Keratinocyte (primary cell): ENCODE results near the gene ITGB2. TPM values are rescaled to one million over a fixed set of nuclear protein-coding genes. Genes with fewer than 3 reads are reported as not detected.
A peak's percentile ranks its signal among the peaks of the same experiment; 100 is the strongest.

ENCODE experiments used
- DNase-seq: peaks from one replicate; pipeline ENCODE4 v3.0.0-alpha.2; 2011; ENCODE audit warnings: low read depth, missing footprints, low spot score
- FAIRE-seq: peaks from 2 replicates; lab custom pipeline; 2011; peaks lifted over from hg19 to GRCh38; lab: Jason Lieb, UNC
- H2AFZ ChIP-seq: 2 replicates; pipeline ENCODE4 v1.6.0; 2012; ENCODE audit warnings: low read length, control low read depth, inconsistent platforms; ENCODE audit not compliant: control insufficient read depth
- H3K27ac ChIP-seq: 2 replicates; pipeline ENCODE4 v1.5.1; 2011; ENCODE audit warnings: low read length; ENCODE audit not compliant: control insufficient read depth, insufficient read depth
- H3K27me3 ChIP-seq: 3 replicates; pipeline ENCODE4 v1.6.0; 2011; ENCODE audit warnings: low read length; ENCODE audit not compliant: control insufficient read depth, insufficient read depth; ENCODE audit errors: extremely low read depth
- H3K36me3 ChIP-seq, 2 experiments: 2 replicates in 1 of 2; 3 replicates in 1 of 2; pipeline ENCODE4 v1.5.1; 2011; ENCODE audit warnings: low read length in 2 of 2, mild to moderate bottlenecking in 1 of 2; ENCODE audit not compliant: control insufficient read depth in 2 of 2, insufficient read depth in 2 of 2; ENCODE audit errors: extremely low read depth in 1 of 2
- H3K4me1 ChIP-seq: 3 replicates; pipeline ENCODE4 v1.5.1; 2011; ENCODE audit warnings: low read length; ENCODE audit not compliant: control insufficient read depth, insufficient read depth; ENCODE audit errors: extremely low read depth
- H3K4me2 ChIP-seq: 3 replicates; pipeline ENCODE4 v1.6.0; 2011; ENCODE audit warnings: low read depth, low read length; ENCODE audit not compliant: control insufficient read depth, insufficient read depth; ENCODE audit errors: extremely low read depth
- H3K4me3 ChIP-seq, 3 experiments: fragments of 200-600 bp in 1 of 3; sonication (generic) in 1 of 3; 2 replicates in 2 of 3; 3 replicates in 1 of 3; pipeline ENCODE4 v1.5.1; 2011 to 2016; ENCODE audit warnings: low read length in 3 of 3, mild to moderate bottlenecking in 3 of 3, control low read depth in 2 of 3, inconsistent platforms in 1 of 3, low read depth in 1 of 3, mixed read lengths in 1 of 3, mixed run types in 1 of 3, moderate library complexity in 1 of 3; ENCODE audit not compliant: control insufficient read depth in 2 of 3, insufficient read depth in 2 of 3; ENCODE audit errors: extremely low read depth in 1 of 3
- H3K79me2 ChIP-seq: 2 replicates; pipeline ENCODE4 v1.6.0; 2012; ENCODE audit warnings: low read length; ENCODE audit not compliant: control insufficient read depth, insufficient read depth
- H3K9ac ChIP-seq: 3 replicates; pipeline ENCODE4 v1.6.0; 2011; ENCODE audit warnings: low read length; ENCODE audit not compliant: control insufficient read depth, insufficient read depth; ENCODE audit errors: extremely low read depth
- H3K9me1 ChIP-seq: 3 replicates; pipeline ENCODE4 v1.6.0; 2011; ENCODE audit warnings: low read length; ENCODE audit not compliant: control insufficient read depth, insufficient read depth; ENCODE audit errors: extremely low read depth
- H3K9me3 ChIP-seq: 2 replicates; pipeline ENCODE4 v1.5.1; 2012; ENCODE audit warnings: low read depth, low read length; ENCODE audit not compliant: control insufficient read depth
- H4K20me1 ChIP-seq: 3 replicates; pipeline ENCODE4 v1.6.0; 2011; ENCODE audit warnings: low read length; ENCODE audit not compliant: control insufficient read depth, insufficient read depth; ENCODE audit errors: extremely low read depth
- CTCF ChIP-seq, 3 experiments: IDR thresholded peaks in 1 of 3; conservative IDR thresholded peaks in 1 of 3; optimal IDR thresholded peaks in 1 of 3; 2 replicates in 2 of 3; 3 replicates in 1 of 3; pipeline versions ENCODE3 to v1.5.1; 2011; ENCODE audit warnings: low read length in 3 of 3, mild to moderate bottlenecking in 3 of 3, moderate library complexity in 2 of 3, control low read depth in 1 of 3, inconsistent platforms in 1 of 3; ENCODE audit not compliant: insufficient read depth in 2 of 3; ENCODE audit errors: extremely low read depth in 1 of 3
- EZH2 ChIP-seq: IDR thresholded peaks from one replicate; pipeline ENCODE4 v1.6.1; 2012; ENCODE audit warnings: inconsistent platforms, mild to moderate bottlenecking, low read length, moderate library complexity
- dilution Hi-C: fragments of 300-500 bp; cut with MboI; formaldehyde crosslinking; loops from one replicate; pipeline ENCODE4 v1.7.0; 2020; ENCODE audit warnings: low sequenced_read_pairs; ENCODE audit not compliant: extremely low pct_ligation_motif_present
- polyA plus RNA-seq, 5 experiments: library from polyadenylated mRNA; depleted of rRNA in 3 of 5; stranded (reverse) in 3 of 5; stranded (forward) in 1 of 5; unstranded in 1 of 5; fragments of >200 nt; gene quantifications; 1 replicate in 1 of 5; 2 replicates in 3 of 5; 3 replicates in 1 of 5; pipeline versions ENCODE4 v1.2.1 to v1.2.3, GENCODE V29; 2011 to 2012; ENCODE audit warnings: missing spikeins in 2 of 5, low read depth in 1 of 5, low replicate concordance in 1 of 5

The ITGB2 gene
- polyA plus RNA-seq, 1 donor (not counting 4 experiments of a cell fraction or from before 2014, with no cell fraction given) = 0.55 TPM

DNA sequence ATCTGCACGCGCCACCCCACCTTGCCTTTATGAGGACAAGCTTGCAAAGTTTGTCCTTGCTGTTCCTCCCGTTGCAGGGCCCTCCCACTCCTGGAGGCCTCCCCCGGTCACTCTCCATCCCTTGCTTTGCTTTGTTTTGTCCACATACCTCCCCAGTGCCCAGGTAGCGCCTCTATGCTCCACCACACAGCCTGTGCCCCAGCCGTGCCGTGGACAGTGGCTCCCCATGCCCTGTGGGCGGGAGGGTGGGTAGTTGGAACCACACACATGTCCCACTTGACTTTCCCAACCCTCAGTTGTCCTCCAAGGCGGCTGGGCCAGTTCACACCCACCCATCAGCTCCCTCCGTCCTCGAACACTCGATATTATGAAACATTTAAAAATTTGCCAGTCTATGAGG is 43.7 kb upstream of the ITGB2 start:
- DNase-seq = no peak
- Histone ChIP-seq H3K27ac (no peak overlapping the region), H2AFZ (no peak overlapping the region), H3K79me2 (peaks cover 20% of the 10 kb centered on the region), H3K4me3 (no peak overlapping the region), H3K4me2 (no peak overlapping the region), H4K20me1 (no peaks in the 10 kb centered on the region), H3K27me3 (no peaks in the 10 kb centered on the region), H3K9me3 (no peaks in the 10 kb centered on the region), H3K4me1 (peaks cover 17% of the 10 kb centered on the region), H3K36me3 (peaks cover 13 to 31% of the 10 kb centered on the region in 2 experiments), H3K9ac (no peak overlapping the region), H3K9me1 (no peaks in the 10 kb centered on the region)
- no peak for FAIRE-seq
- dilution Hi-C loops = no loop called here
- no peak for TF ChIP-seq CTCF (optimal IDR thresholded peaks at IDR 0.05 in 1 of 3, IDR thresholded peaks at IDR 0.05 in 1 of 3, conservative IDR thresholded peaks at IDR 0.05 in 1 of 3; ENCODE audit: extremely low read depth in 1 of 3, insufficient read depth in 2 of 3, low read length in 3 of 3)
- TF ChIP-seq EZH2 = no peak

GRCh38 chr21:44962403-44962966 is 41.8 kb upstream of the ITGB2 start:
- TF ChIP-seq CTCF (optimal IDR thresholded peaks at IDR 0.05 in 1 of 3, IDR thresholded peaks at IDR 0.05 in 1 of 3, conservative IDR thresholded peaks at IDR 0.05 in 1 of 3; ENCODE audit: extremely low read depth in 1 of 3, insufficient read depth in 2 of 3, low read length in 3 of 3) (no peak), EZH2 (no peak)
- Histone ChIP-seq H3K4me2 (no peak overlapping the region), H3K4me1 (peaks cover 17% of the 10 kb centered on the region), H3K9me1 (no peaks in the 10 kb centered on the region), H3K4me3 (no peak overlapping the region), H3K27ac (no peak overlapping the region), H3K36me3 (peaks cover 16 to 26% of the 10 kb centered on the region in 2 experiments), H3K79me2 (peaks cover 29% of the 10 kb centered on the region), H3K9ac (no peak overlapping the region), H4K20me1 (peaks cover 1% of the 10 kb centered on the region), H3K27me3 (no peaks in the 10 kb centered on the region), H2AFZ (no peak overlapping the region), H3K9me3 (no peaks in the 10 kb centered on the region)
- peak; percentile 70 for FAIRE-seq
- no peak for DNase-seq
- dilution Hi-C loops = no loop called here
